Measurements from ENCODE around the gene ANO6.

ANO6 gene

DNA sequence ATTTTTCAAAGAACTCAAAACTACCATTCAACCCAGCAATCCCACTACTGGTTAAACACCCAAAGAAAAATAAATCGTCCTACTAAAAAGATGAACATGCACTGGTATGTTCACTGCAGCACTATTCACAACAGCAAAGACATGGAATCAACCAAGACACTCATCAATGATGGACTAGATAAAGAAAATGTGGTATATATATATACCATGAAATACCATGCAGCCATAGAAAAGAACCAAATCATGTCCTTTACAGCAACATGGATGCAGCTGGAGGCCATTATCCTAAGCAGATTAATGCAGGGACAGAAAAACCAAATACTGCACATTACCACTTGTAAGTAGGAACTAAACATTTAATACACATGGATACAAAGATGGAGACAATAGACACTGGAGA, 3.8 kb upstream of the ANO6 start:
- TF ChIP-seq, protein P1, sequence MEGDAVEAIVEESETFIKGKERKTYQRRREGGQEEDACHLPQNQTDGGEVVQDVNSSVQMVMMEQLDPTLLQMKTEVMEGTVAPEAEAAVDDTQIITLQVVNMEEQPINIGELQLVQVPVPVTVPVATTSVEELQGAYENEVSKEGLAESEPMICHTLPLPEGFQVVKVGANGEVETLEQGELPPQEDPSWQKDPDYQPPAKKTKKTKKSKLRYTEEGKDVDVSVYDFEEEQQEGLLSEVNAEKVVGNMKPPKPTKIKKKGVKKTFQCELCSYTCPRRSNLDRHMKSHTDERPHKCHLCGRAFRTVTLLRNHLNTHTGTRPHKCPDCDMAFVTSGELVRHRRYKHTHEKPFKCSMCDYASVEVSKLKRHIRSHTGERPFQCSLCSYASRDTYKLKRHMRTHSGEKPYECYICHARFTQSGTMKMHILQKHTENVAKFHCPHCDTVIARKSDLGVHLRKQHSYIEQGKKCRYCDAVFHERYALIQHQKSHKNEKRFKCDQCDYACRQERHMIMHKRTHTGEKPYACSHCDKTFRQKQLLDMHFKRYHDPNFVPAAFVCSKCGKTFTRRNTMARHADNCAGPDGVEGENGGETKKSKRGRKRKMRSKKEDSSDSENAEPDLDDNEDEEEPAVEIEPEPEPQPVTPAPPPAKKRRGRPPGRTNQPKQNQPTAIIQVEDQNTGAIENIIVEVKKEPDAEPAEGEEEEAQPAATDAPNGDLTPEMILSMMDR (IDR thresholded peaks at IDR 0.05; ENCODE audit: borderline replicate concordance, insufficient read depth, low read depth, low read length) = no peak
- H3K4me3 ChIP-seq (ENCODE audit: low read depth, low read length) = no peak overlapping the region

DNA sequence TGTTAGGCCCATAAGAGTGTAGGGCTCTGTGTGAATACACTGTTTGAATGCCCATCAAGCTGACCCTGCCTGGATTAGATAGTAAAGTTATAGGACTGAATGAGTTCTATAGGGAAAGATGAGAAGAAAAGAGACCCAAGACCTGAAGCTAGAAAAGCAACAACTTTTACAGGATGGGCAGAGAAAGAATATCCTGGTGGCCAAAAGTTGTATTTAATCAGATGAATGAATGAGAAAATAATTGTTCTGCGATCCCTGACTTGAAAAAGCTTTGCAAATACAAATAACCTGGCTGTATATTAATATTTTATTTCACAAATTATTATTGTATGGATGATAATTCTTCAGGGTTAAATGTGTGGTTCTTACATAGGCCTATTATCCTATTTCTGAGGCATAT, 2.8 kb upstream of the ANO6 start:
- TF ChIP-seq, protein P1 (IDR thresholded peaks at IDR 0.05; ENCODE audit: borderline replicate concordance, insufficient read depth, low read depth, low read length) = no peak
- no peak overlapping the region for H3K4me3 ChIP-seq (ENCODE audit: low read depth, low read length)

DNA sequence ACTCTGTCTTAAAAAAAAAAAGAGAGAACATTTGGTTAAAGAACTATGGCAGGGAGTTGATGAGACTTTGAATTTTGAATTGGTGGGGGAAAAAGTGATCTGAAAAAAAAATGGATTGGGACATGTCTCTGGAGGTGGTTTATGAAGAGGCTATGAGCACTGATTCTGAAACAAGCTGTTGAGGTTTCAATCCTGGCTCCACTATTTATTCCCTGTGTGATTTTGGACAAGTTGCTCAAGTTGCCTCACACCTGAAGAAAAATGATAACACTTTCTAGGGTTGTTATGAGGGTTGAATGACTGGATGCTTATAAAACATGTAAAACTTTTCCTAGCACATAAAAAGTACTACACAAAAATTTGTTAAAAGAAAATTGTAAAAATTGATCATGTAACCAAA, 1.8 kb upstream of the ANO6 start:
- H3K4me3 ChIP-seq (ENCODE audit: low read depth, low read length) = no peak overlapping the region
- TF ChIP-seq, protein P1 (IDR thresholded peaks at IDR 0.05; ENCODE audit: borderline replicate concordance, insufficient read depth, low read depth, low read length) = no peak

DNA sequence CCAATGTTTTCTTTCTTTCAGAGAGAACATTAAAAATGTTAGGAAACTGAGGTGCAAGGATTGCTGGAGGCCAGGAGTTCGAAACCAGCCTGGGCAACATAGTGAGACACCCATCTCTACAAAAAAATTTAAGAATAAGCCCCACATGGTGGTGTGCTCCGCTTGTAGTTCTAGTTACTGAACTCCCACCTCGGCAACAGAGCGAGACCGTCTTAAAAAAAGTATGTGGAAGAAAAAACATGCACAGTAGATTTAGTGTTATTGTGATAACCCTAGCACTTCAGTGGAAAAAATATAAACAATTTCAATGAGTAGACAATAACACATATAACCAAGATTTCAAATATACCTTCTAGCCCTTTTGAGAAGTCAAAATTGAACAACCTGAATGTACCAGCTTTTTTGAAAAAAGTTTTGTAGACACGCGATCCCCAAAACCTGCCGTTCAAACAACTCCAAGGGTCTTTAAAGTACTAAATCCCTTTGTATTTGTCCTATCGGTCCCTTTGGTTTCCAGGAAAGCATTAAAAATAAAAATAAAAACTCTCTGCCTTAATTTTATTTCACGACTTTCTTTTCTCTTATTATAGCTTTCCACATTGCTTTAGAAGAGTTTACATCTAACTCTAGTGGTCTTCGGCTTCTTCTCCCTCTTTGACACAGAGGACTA, 1.0 kb upstream of the ANO6 start:
- TF ChIP-seq, protein P1 (IDR thresholded peaks at IDR 0.05; ENCODE audit: borderline replicate concordance, insufficient read depth, low read depth, low read length) = no peak
- peak overlapping the region; percentile 95 for H3K4me3 ChIP-seq (ENCODE audit: low read depth, low read length)

DNA sequence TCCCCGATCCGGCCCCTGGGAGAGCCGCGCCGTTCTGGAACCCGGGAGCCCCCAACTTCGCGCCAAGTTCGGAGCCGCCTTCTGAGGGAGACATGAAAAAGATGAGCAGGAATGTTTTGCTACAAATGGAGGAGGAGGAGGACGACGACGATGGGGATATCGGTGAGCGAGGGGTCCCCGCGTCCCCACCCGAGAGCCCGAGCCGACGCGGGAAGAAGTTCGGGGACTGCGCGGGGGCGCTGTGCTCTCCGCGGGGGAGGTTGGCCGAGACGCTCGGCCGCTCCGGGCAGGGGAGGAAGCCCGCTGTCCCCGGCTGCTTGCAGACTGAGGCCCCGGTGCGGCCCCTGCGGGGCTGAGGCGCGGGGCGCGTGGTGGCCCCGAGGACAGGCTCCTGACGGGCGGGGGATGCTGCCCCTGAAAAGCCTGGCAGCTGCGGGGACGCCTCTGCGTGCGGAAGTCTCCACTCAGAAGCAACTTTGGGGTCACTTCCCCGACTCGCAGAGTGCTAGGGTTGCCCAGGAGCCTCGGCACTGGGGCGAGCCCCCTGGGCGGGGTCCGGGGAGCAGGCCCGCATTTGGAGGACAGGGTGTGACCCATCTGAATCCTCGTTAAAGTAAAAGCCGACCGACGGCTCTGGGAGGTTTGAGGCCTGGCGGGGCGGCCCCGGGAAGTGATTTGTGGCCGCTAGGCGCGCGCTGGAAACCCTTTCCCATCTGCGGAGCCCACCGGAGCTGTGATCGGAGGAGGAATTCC, 511 bp downstream of the ANO6 start:
- TF ChIP-seq, protein P1 (IDR thresholded peaks at IDR 0.05; ENCODE audit: borderline replicate concordance, insufficient read depth, low read depth, low read length) = peak; percentile 48
- H3K4me3 ChIP-seq (ENCODE audit: low read depth, low read length) = peak overlapping the region; percentile 95

DNA sequence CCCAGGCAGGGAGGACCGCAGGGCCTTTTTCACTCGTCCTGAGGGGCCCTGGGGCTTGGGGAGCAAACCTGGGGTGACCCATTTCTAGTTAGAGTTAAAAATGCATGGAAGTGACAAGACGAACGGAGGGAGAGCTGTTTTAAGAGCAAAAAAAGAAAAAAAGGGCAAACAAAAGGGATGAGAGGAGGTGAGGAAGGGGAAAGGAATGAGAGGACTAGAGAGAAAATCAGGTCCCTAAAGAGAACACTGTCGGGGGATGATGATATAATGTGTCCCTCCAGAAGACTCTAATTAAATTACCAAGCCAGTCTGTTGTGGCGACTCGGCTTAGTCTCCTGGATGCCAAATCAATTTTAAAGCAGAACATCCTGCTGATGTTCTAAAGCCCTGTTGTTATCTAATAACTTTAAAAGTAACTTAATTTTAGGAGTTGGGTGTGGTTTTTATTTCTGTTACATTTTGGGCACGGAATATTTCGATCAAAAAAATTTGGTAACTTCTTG, 1.1 kb downstream of the ANO6 start:
- TF ChIP-seq, protein P1 (IDR thresholded peaks at IDR 0.05; ENCODE audit: borderline replicate concordance, insufficient read depth, low read depth, low read length) = no peak
- H3K4me3 ChIP-seq (ENCODE audit: low read depth, low read length) = peak overlapping the region; percentile 95

DNA sequence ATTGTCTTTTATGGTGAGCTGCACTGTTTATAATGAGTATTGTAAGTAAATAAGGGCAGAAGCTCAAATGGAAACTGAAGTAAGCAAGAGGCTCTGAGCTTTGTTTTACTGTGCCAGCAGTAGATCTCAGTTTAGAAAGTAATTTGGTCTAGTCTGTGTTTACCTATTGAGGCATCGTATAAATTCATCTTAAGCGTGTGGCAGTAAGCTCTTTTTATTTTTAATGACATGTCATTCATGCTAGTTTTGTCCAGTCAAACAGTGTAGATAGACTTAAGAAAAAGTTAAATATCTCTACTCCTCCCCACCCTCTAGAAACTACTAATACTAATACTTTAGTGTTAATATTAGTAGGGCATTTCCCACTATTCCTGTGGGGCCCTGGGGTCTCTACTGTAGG, 2.0 kb downstream of the ANO6 start:
- H3K4me3 ChIP-seq (ENCODE audit: low read depth, low read length) = peak overlapping the region; percentile 95
- TF ChIP-seq, protein P1 (IDR thresholded peaks at IDR 0.05; ENCODE audit: borderline replicate concordance, insufficient read depth, low read depth, low read length) = no peak

Measured in GM12875 (cell line).